HEK293 (cell line): Measurements from ENCODE around the gene IL18R1.

Experiments used
- CTCF ChIA-PET: fragments of 350-600 bp; formaldehyde crosslinking; extraction: SDS; loops from one replicate; lab custom pipeline; 2021; ENCODE audit warnings: antibody characterized with exemption; lab: Yijun Ruan, JAX
- POLR2A ChIA-PET: fragments of 300-600 bp; formaldehyde crosslinking; extraction: SDS; loops from one replicate; lab custom pipeline; 2020; ENCODE audit warnings: antibody characterized with exemption, inconsistent platforms; lab: Yijun Ruan, JAX
- H3K27ac ChIP-seq: fragments of 200-500 bp; sonication (Bioruptor generic); 2 replicates; pipeline ENCODE4 v1.5.1; 2014; ENCODE audit warnings: low read depth, low read length, control low read depth, inconsistent platforms; ENCODE audit errors: extremely low read depth
- H3K36me3 ChIP-seq, 2 experiments: fragments of 200-500 bp in 1 of 2; sonication (Bioruptor generic) in 1 of 2; 1 replicate in 1 of 2; 2 replicates in 1 of 2; pipeline ENCODE4 v1.5.1; 2014 to 2017; ENCODE audit warnings: inconsistent platforms in 2 of 2, low read length in 2 of 2; ENCODE audit not compliant: control insufficient read depth in 2 of 2, insufficient read depth in 1 of 2
- H3K4me1 ChIP-seq: fragments of 200-500 bp; sonication (Bioruptor generic); 2 replicates; pipeline ENCODE4 v1.5.1; 2014; ENCODE audit warnings: mild to moderate bottlenecking, low read length, inconsistent platforms; ENCODE audit not compliant: control insufficient read depth, insufficient read depth
- H3K4me3 ChIP-seq: 2 replicates; pipeline ENCODE4 v1.5.1; 2011; ENCODE audit warnings: low read depth, mild to moderate bottlenecking, control low read depth, low read length, moderate library complexity
- H3K9me3 ChIP-seq: fragments of 200-500 bp; sonication (Bioruptor generic); 2 replicates; pipeline ENCODE4 v1.5.1; 2014; ENCODE audit warnings: low read depth, low read length, inconsistent platforms; ENCODE audit not compliant: control insufficient read depth, insufficient read depth
- BCL6B ChIP-seq: fragments of 450-650 bp; formaldehyde crosslinking; IDR thresholded peaks from 2 replicates; pipeline ENCODE4 v1.5.1; 2017; ENCODE audit warnings: missing biosample characterization, missing genetic modification characterization
- ZNF140 ChIP-seq: fragments of 450-650 bp; formaldehyde crosslinking; IDR thresholded peaks from 2 replicates; pipeline ENCODE4 v1.5.1; 2016; ENCODE audit warnings: missing biosample characterization, missing genetic modification characterization
- ZNF354C ChIP-seq: fragments of 450-650 bp; formaldehyde crosslinking; IDR thresholded peaks from 2 replicates; pipeline ENCODE4 v1.5.1; 2016; ENCODE audit warnings: missing biosample characterization, missing genetic modification characterization, low read depth, borderline replicate concordance
- ZNF37A ChIP-seq: fragments of 450-650 bp; IDR thresholded peaks from 2 replicates; pipeline ENCODE4 v1.5.1; 2018; ENCODE audit warnings: missing biosample characterization, missing genetic modification characterization
- ZNF416 ChIP-seq: fragments of 450-650 bp; formaldehyde crosslinking; IDR thresholded peaks from 2 replicates; pipeline ENCODE4 v1.5.1; 2016; ENCODE audit warnings: missing biosample characterization, missing genetic modification characterization
- ZNF473 ChIP-seq: fragments of 450-650 bp; formaldehyde crosslinking; IDR thresholded peaks from 2 replicates; pipeline ENCODE4 v1.5.1; 2017; ENCODE audit warnings: missing biosample characterization, missing genetic modification characterization
- ZNF510 ChIP-seq: fragments of 450-650 bp; formaldehyde crosslinking; IDR thresholded peaks from 2 replicates; pipeline ENCODE4 v1.5.1; 2018; ENCODE audit warnings: mild to moderate bottlenecking, missing genetic modification characterization, missing biosample characterization; ENCODE audit not compliant: insufficient replicate concordance
- ZNF624 ChIP-seq: fragments of 450-650 bp; formaldehyde crosslinking; IDR thresholded peaks from 2 replicates; pipeline ENCODE4 v1.5.1; 2017; ENCODE audit warnings: missing biosample characterization, missing genetic modification characterization
- ZNF785 ChIP-seq: fragments of 450-650 bp; formaldehyde crosslinking; IDR thresholded peaks from 2 replicates; pipeline ENCODE4 v1.5.1; 2016; ENCODE audit warnings: missing biosample characterization, missing genetic modification characterization
- TF ChIP-seq, protein P1 (sequence below): fragments of 450-650 bp; formaldehyde crosslinking; IDR thresholded peaks from 2 replicates; pipeline ENCODE4 v1.5.1; 2016; ENCODE audit warnings: missing biosample characterization, missing genetic modification characterization
- TF ChIP-seq, protein P2 (sequence below): fragments of 450-650 bp; formaldehyde crosslinking; IDR thresholded peaks from 2 replicates; pipeline ENCODE4 v1.5.1; 2016; ENCODE audit warnings: missing biosample characterization, missing genetic modification characterization
- TF ChIP-seq, protein P3 (sequence below): fragments of 450-650 bp; formaldehyde crosslinking; IDR thresholded peaks from 2 replicates; pipeline ENCODE4 v1.5.1; 2017; ENCODE audit warnings: missing biosample characterization, missing genetic modification characterization
- TF ChIP-seq, protein P4 (sequence below): fragments of 450-650 bp; formaldehyde crosslinking; IDR thresholded peaks from 2 replicates; pipeline ENCODE4 v1.5.1; 2017; ENCODE audit warnings: missing biosample characterization, missing genetic modification characterization
- TF ChIP-seq, protein P5 (sequence below): fragments of 450-650 bp; formaldehyde crosslinking; IDR thresholded peaks from 2 replicates; pipeline ENCODE4 v1.5.1; 2017; ENCODE audit warnings: missing biosample characterization, mild to moderate bottlenecking, missing genetic modification characterization, moderate library complexity

IL18R1 gene

DNA sequence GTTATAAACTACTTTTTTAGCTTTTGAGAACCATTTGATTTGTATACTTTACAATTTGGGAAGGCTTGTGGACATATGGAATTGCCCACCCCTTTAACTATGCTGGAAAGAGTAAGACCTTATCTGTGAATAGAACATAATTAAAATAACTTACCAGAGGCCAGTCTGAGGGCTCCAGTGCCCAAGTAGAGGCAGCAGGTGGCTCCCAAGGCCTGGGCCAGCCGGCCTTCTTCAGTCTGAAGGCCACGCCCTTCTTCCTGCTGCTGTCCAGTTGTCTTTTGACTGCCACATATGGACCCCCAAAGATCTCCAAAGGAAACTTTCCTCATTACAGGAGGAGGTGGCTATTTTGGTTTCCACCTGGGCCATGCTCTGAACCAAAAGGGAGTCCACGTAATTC lies 55.4 kb downstream of the IL18R1 start:
- H3K9me3 ChIP-seq: no peaks in the 10 kb centered on the region
- TF ChIP-seq, protein P1, sequence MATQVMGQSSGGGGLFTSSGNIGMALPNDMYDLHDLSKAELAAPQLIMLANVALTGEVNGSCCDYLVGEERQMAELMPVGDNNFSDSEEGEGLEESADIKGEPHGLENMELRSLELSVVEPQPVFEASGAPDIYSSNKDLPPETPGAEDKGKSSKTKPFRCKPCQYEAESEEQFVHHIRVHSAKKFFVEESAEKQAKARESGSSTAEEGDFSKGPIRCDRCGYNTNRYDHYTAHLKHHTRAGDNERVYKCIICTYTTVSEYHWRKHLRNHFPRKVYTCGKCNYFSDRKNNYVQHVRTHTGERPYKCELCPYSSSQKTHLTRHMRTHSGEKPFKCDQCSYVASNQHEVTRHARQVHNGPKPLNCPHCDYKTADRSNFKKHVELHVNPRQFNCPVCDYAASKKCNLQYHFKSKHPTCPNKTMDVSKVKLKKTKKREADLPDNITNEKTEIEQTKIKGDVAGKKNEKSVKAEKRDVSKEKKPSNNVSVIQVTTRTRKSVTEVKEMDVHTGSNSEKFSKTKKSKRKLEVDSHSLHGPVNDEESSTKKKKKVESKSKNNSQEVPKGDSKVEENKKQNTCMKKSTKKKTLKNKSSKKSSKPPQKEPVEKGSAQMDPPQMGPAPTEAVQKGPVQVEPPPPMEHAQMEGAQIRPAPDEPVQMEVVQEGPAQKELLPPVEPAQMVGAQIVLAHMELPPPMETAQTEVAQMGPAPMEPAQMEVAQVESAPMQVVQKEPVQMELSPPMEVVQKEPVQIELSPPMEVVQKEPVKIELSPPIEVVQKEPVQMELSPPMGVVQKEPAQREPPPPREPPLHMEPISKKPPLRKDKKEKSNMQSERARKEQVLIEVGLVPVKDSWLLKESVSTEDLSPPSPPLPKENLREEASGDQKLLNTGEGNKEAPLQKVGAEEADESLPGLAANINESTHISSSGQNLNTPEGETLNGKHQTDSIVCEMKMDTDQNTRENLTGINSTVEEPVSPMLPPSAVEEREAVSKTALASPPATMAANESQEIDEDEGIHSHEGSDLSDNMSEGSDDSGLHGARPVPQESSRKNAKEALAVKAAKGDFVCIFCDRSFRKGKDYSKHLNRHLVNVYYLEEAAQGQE (tag by site-specific recombination): no peak
- TF ChIP-seq ZNF37A (tag by site-specific recombination) (no peak), ZNF140 (tag by site-specific recombination) (no peak), ZNF473 (no peak), ZNF510 (tag by site-specific recombination) (no peak), ZNF354C (no peak), ZNF785 (tag by site-specific recombination) (no peak), ZNF416 (tag by site-specific recombination) (no peak), BCL6B (no peak), ZNF624 (tag by site-specific recombination) (no peak)
- TF ChIP-seq, protein P2, sequence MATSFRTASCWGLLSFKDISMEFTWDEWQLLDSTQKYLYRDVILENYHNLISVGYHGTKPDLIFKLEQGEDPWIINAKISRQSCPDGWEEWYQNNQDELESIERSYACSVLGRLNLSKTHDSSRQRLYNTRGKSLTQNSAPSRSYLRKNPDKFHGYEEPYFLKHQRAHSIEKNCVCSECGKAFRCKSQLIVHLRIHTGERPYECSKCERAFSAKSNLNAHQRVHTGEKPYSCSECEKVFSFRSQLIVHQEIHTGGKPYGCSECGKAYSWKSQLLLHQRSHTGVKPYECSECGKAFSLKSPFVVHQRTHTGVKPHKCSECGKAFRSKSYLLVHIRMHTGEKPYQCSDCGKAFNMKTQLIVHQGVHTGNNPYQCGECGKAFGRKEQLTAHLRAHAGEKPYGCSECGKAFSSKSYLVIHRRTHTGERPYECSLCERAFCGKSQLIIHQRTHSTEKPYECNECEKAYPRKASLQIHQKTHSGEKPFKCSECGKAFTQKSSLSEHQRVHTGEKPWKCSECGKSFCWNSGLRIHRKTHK (tag by site-specific recombination): no peak
- TF ChIP-seq, protein P3, sequence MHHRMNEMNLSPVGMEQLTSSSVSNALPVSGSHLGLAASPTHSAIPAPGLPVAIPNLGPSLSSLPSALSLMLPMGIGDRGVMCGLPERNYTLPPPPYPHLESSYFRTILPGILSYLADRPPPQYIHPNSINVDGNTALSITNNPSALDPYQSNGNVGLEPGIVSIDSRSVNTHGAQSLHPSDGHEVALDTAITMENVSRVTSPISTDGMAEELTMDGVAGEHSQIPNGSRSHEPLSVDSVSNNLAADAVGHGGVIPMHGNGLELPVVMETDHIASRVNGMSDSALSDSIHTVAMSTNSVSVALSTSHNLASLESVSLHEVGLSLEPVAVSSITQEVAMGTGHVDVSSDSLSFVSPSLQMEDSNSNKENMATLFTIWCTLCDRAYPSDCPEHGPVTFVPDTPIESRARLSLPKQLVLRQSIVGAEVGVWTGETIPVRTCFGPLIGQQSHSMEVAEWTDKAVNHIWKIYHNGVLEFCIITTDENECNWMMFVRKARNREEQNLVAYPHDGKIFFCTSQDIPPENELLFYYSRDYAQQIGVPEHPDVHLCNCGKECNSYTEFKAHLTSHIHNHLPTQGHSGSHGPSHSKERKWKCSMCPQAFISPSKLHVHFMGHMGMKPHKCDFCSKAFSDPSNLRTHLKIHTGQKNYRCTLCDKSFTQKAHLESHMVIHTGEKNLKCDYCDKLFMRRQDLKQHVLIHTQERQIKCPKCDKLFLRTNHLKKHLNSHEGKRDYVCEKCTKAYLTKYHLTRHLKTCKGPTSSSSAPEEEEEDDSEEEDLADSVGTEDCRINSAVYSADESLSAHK (tag by site-specific recombination): no peak
- TF ChIP-seq, protein P4, sequence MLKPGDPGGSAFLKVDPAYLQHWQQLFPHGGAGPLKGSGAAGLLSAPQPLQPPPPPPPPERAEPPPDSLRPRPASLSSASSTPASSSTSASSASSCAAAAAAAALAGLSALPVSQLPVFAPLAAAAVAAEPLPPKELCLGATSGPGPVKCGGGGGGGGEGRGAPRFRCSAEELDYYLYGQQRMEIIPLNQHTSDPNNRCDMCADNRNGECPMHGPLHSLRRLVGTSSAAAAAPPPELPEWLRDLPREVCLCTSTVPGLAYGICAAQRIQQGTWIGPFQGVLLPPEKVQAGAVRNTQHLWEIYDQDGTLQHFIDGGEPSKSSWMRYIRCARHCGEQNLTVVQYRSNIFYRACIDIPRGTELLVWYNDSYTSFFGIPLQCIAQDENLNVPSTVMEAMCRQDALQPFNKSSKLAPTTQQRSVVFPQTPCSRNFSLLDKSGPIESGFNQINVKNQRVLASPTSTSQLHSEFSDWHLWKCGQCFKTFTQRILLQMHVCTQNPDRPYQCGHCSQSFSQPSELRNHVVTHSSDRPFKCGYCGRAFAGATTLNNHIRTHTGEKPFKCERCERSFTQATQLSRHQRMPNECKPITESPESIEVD (tag by site-specific recombination): no peak
- TF ChIP-seq, protein P5, sequence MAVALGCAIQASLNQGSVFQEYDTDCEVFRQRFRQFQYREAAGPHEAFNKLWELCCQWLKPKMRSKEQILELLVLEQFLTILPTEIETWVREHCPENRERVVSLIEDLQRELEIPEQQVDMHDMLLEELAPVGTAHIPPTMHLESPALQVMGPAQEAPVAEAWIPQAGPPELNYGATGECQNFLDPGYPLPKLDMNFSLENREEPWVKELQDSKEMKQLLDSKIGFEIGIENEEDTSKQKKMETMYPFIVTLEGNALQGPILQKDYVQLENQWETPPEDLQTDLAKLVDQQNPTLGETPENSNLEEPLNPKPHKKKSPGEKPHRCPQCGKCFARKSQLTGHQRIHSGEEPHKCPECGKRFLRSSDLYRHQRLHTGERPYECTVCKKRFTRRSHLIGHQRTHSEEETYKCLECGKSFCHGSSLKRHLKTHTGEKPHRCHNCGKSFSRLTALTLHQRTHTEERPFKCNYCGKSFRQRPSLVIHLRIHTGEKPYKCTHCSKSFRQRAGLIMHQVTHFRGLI (tag by site-specific recombination): no peak
- ChIA-PET CTCF (no interaction called here), POLR2A (no interaction called here)
- no peaks in the 10 kb centered on the region for H3K36me3 ChIP-seq
- no peak overlapping the region for H3K4me3 ChIP-seq
- H3K27ac ChIP-seq: no peak overlapping the region
- no peaks in the 10 kb centered on the region for H3K4me1 ChIP-seq
